ENCODE measurements around the gene STAC3. TPM values are rescaled to one million over a fixed set of nuclear protein-coding genes. Genes with fewer than 3 reads are reported as not detected.
A peak's percentile ranks its signal among the peaks of the same experiment; 100 is the strongest.

The STAC3 gene
- total RNA-seq, 2 experiments from 2014 or later, result 2.0 to 3.0 TPM

DNA sequence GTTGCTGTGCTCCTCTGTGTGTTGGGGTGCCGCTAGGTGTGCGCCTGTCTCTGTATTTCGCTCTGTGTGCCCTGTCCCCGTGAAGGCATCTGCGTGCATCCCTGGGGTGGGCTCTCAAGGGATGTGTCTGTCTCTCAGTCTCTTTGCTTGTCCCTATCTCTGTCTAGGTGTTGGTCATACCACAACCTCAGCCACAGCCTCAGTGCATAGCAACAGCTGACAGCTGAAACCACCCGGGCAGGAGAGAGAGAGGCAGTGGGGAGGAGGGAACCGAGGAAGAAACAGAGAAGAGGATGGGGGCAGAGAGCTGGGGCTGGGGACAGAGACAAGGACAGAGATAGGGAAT lies 35.3 kb downstream of the STAC3 start:
- ATAC-seq (ENCODE audit: poor library complexity), result peak; percentile 22
- CTCF ChIA-PET, result interaction anchor here (1.8 to 7.9 kb wide), 3 partner anchors 10 to 27 kb away, joined by 12 to 225 read pairs (median 24); partner anchors contain the start of gene SHMT2
- intact Hi-C loops (cut with DNase I, micrococcal nuclease), result no loop called here
- peak overlapping the region; percentile 6 for H3K4me3 ChIP-seq (ENCODE audit: low read length)
- Mint-ChIP-seq H3K4me3 (peak overlapping the region; percentile 69), H3K4me1 (ENCODE audit: low read depth) (peaks cover 55% of the 10 kb centered on the region), H3K9me3 (no peaks in the 10 kb centered on the region), H3K27ac (no peak overlapping the region), H3K27me3 (peaks cover 66% of the 10 kb centered on the region), H3K36me3 (ENCODE audit: low read depth) (no peaks in the 10 kb centered on the region)
- POLR2A ChIA-PET, result interaction anchor here (1.0 to 3.2 kb wide), 2 partner anchors 14 to 27 kb away, joined by 6 to 11 read pairs; partner anchors contain the start of gene SHMT2
- H3K4me1 ChIP-seq (ENCODE audit: insufficient read depth, low read length), result peaks cover 59% of the 10 kb centered on the region
- no peak overlapping the region for H3K27ac ChIP-seq (ENCODE audit: low read depth in 1 of 2, low read length in 2 of 2)
- TF ChIP-seq, protein P1, sequence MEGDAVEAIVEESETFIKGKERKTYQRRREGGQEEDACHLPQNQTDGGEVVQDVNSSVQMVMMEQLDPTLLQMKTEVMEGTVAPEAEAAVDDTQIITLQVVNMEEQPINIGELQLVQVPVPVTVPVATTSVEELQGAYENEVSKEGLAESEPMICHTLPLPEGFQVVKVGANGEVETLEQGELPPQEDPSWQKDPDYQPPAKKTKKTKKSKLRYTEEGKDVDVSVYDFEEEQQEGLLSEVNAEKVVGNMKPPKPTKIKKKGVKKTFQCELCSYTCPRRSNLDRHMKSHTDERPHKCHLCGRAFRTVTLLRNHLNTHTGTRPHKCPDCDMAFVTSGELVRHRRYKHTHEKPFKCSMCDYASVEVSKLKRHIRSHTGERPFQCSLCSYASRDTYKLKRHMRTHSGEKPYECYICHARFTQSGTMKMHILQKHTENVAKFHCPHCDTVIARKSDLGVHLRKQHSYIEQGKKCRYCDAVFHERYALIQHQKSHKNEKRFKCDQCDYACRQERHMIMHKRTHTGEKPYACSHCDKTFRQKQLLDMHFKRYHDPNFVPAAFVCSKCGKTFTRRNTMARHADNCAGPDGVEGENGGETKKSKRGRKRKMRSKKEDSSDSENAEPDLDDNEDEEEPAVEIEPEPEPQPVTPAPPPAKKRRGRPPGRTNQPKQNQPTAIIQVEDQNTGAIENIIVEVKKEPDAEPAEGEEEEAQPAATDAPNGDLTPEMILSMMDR (IDR thresholded peaks at IDR 0.05), result no peak
- peaks cover 0 to 21% of the 10 kb centered on the region in 2 experiments for H3K9me3 ChIP-seq (ENCODE audit: control insufficient read depth in 1 of 2, insufficient read depth in 1 of 2, low read length in 2 of 2)
- no peaks in the 10 kb centered on the region for H3K36me3 ChIP-seq (ENCODE audit: insufficient read depth, low read length)
- DNase-seq, result peak in 5 of 14 experiments; percentile 23 to 70 (median 50)
- peaks cover 58 to 67% of the 10 kb centered on the region in 2 experiments for H3K27me3 ChIP-seq (ENCODE audit: control insufficient read depth in 1 of 2, insufficient read depth in 2 of 2, low read length in 2 of 2)

DNA sequence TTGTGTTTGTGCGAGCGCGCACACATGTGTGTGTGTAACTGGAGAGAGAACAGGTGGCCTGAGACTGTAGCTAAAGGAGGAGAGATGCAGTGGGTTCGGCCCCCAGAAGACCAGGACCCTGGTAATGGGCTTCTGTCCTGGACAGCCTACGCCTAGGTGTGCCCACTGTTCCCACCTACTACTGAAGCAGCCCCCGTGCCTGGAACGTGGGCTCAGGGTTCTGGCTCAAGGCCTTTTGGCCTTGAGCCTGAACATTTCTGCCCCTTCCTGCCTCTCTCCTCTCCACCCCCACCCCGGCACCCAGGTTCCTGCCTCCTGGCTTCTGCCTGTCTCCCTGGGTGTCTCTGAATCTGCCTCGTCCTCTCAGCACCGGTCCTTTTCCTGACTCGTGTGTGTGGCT lies 35.9 kb downstream of the STAC3 start:
- no peak overlapping the region for H3K27ac Mint-ChIP-seq
- no peak overlapping the region for H3K27ac ChIP-seq (ENCODE audit: low read depth in 1 of 2, low read length in 2 of 2)
- H3K9me3 Mint-ChIP-seq, result no peaks in the 10 kb centered on the region
- TF ChIP-seq, protein P1 (IDR thresholded peaks at IDR 0.05), result no peak
- peaks cover 54% of the 10 kb centered on the region for H3K4me1 ChIP-seq (ENCODE audit: insufficient read depth, low read length)
- no peak overlapping the region for H3K4me3 ChIP-seq (ENCODE audit: low read length)
- H3K36me3 Mint-ChIP-seq (ENCODE audit: low read depth), result no peaks in the 10 kb centered on the region
- peaks cover 56 to 63% of the 10 kb centered on the region in 2 experiments for H3K27me3 ChIP-seq (ENCODE audit: control insufficient read depth in 1 of 2, insufficient read depth in 2 of 2, low read length in 2 of 2)
- ChIA-PET POLR2A (interaction anchor here (1.6 to 3.2 kb wide), 2 partner anchors 15 to 103 kb away, joined by 3 to 11 read pairs; partner anchors contain the start of gene SHMT2), CTCF (interaction anchor here (1.8 to 7.9 kb wide), 3 partner anchors 11 to 27 kb away, joined by 12 to 225 read pairs (median 24); partner anchors contain the start of gene SHMT2)
- peak overlapping the region; percentile 69 for H3K4me3 Mint-ChIP-seq
- H3K4me1 Mint-ChIP-seq (ENCODE audit: low read depth), result peaks cover 54% of the 10 kb centered on the region
- ATAC-seq (ENCODE audit: poor library complexity) (no peak), DNase-seq (no peak)
- no peaks in the 10 kb centered on the region for H3K36me3 ChIP-seq (ENCODE audit: insufficient read depth, low read length)
- peaks cover 62% of the 10 kb centered on the region for H3K27me3 Mint-ChIP-seq
- peaks cover 0 to 21% of the 10 kb centered on the region in 2 experiments for H3K9me3 ChIP-seq (ENCODE audit: control insufficient read depth in 1 of 2, insufficient read depth in 1 of 2, low read length in 2 of 2)
- intact Hi-C loops (cut with DNase I, micrococcal nuclease), result no loop called here

DNA sequence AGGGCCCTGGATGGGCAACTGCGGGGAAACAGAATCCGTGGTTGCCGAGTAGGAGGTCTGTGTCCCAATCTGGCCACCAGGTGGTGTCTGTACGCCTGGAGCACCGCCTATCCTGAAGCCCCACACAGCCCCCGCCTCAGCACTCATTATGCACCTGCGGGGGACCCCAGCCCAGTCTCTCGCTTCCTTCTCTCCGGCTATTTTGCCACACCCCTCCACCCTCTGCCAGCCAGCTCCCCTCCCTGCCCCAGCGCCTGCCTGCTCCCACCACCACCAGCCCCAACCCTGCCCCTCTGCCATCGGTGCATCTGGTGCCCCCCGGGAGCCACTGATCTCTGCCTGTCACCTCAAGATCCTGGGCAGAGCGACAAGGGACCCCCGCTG lies 36.6 kb downstream of the STAC3 start:
- Mint-ChIP-seq H3K4me3 (peak overlapping the region; percentile 61), H3K36me3 (ENCODE audit: low read depth) (no peaks in the 10 kb centered on the region), H3K4me1 (ENCODE audit: low read depth) (peaks cover 49% of the 10 kb centered on the region), H3K27ac (no peak overlapping the region), H3K27me3 (peaks cover 55% of the 10 kb centered on the region), H3K9me3 (no peaks in the 10 kb centered on the region)
- Histone ChIP-seq H3K9me3 (ENCODE audit: control insufficient read depth in 1 of 2, insufficient read depth in 1 of 2, low read length in 2 of 2) (peaks cover 0 to 18% of the 10 kb centered on the region in 2 experiments), H3K27me3 (ENCODE audit: control insufficient read depth in 1 of 2, insufficient read depth in 2 of 2, low read length in 2 of 2) (peaks cover 51 to 56% of the 10 kb centered on the region in 2 experiments), H3K36me3 (ENCODE audit: insufficient read depth, low read length) (no peaks in the 10 kb centered on the region), H3K4me1 (ENCODE audit: insufficient read depth, low read length) (peaks cover 51% of the 10 kb centered on the region), H3K4me3 (ENCODE audit: low read length) (no peak overlapping the region), H3K27ac (ENCODE audit: low read depth in 1 of 2, low read length in 2 of 2) (no peak overlapping the region)
- peak; percentile 52 for ATAC-seq (ENCODE audit: poor library complexity)
- TF ChIP-seq, protein P1 (IDR thresholded peaks at IDR 0.05), result peak; percentile 73
- ChIA-PET POLR2A (interaction anchor here (1.2 to 3.2 kb wide), 5 partner anchors 15 to 102 kb away, joined by 3 to 20 read pairs (median 11); partner anchors contain the start of gene SHMT2), CTCF (interaction anchor here (1.3 to 7.9 kb wide), 6 partner anchors 8 to 145 kb away, joined by 3 to 225 read pairs (median 10); partner anchors contain the start of gene SHMT2)
- intact Hi-C loops (cut with DNase I, micrococcal nuclease), result loop anchor here in 1 of 2 experiments (1.0 kb wide), 1 partner anchor 29 kb away; no protein-coding TSS in a partner anchor
- peak; percentile 46 to 85 (median 60) for DNase-seq

All from CD4-positive, alpha-beta T cell (primary cell).